Brain microvascular endothelial cell (primary cell): ENCODE data around the gene SMAD5.

Experiments used
- DNase-seq: peaks from one replicate; pipeline ENCODE4 v3.0.0-alpha.2; 2020
- H3K27ac ChIP-seq: fragments of 250-450 bp; sonication (Bioruptor Pico); 2 replicates; pipeline ENCODE4 v1.5.1; 2020; ENCODE audit warnings: mild to moderate bottlenecking, moderate library complexity
- H3K27me3 ChIP-seq: fragments of 250-450 bp; sonication (Bioruptor Pico); replicated peaks from 2 replicates; pipeline ENCODE4 v1.5.1; 2020; ENCODE audit warnings: mild to moderate bottlenecking
- H3K36me3 ChIP-seq: fragments of 250-450 bp; sonication (Bioruptor Pico); replicated peaks from 2 replicates; pipeline ENCODE4 v1.5.1; 2020; ENCODE audit warnings: mild to moderate bottlenecking
- H3K4me3 ChIP-seq: 2 replicates; pipeline ENCODE4 v1.5.1; 2011; ENCODE audit warnings: low read depth, mild to moderate bottlenecking, control low read depth, low read length, moderate library complexity
- CTCF ChIP-seq: IDR thresholded peaks from 2 replicates; pipeline ENCODE4 v1.5.1; 2011; ENCODE audit warnings: low read depth, mild to moderate bottlenecking, moderate library complexity, low read length, control low read depth, inconsistent platforms; ENCODE audit errors: missing control alignments
- in situ Hi-C: cut with HindIII; loops from 2 replicates; pipeline ENCODE4 v1.10.0; 2017; ENCODE audit warnings: low sequenced_read_pairs, low pct_ligation_motif_present

Gene SMAD5

GRCh38 chr5:136137497-136138220 lies 5.0 kb downstream of the SMAD5 start:
- Histone ChIP-seq H3K36me3 (no peaks in the 10 kb centered on the region), H3K4me3 (no peak overlapping the region), H3K27ac (no peak overlapping the region), H3K27me3 (no peaks in the 10 kb centered on the region)
- no peak for DNase-seq
- in situ Hi-C loops = no loop called here
- TF ChIP-seq CTCF = no peak

- no peak overlapping the region for H3K4me3 ChIP-seq
- H3K27me3 ChIP-seq = no peaks in the 10 kb centered on the region
- H3K27ac ChIP-seq = no peak overlapping the region
- no peaks in the 10 kb centered on the region for H3K36me3 ChIP-seq
- no peak for TF ChIP-seq CTCF
- no peak for DNase-seq
- in situ Hi-C loops = no loop called here
These were observed 8.9 kb downstream of the SMAD5 start for GRCh38 chr5:136141561-136141960.

GRCh38 chr5:136143312-136143711 lies 10.7 kb downstream of the SMAD5 start:
- H3K27me3 ChIP-seq = no peaks in the 10 kb centered on the region
- H3K27ac ChIP-seq = no peak overlapping the region
- in situ Hi-C loops = no loop called here
- no peak for TF ChIP-seq CTCF
- no peaks in the 10 kb centered on the region for H3K36me3 ChIP-seq
- DNase-seq = no peak
- no peak overlapping the region for H3K4me3 ChIP-seq

GRCh38 chr5:136143763-136144162 lies 11.1 kb downstream of the SMAD5 start:
- H3K36me3 ChIP-seq = no peaks in the 10 kb centered on the region
- H3K27ac ChIP-seq = no peak overlapping the region
- H3K4me3 ChIP-seq = no peak overlapping the region
- in situ Hi-C loops = no loop called here
- no peak for TF ChIP-seq CTCF
- H3K27me3 ChIP-seq = no peaks in the 10 kb centered on the region
- DNase-seq = no peak

- DNase-seq = no peak
- Histone ChIP-seq H3K4me3 (no peak overlapping the region), H3K27ac (no peak overlapping the region), H3K27me3 (no peaks in the 10 kb centered on the region), H3K36me3 (no peaks in the 10 kb centered on the region)
- TF ChIP-seq CTCF = no peak
- in situ Hi-C loops = no loop called here
These were observed 12.4 kb downstream of the SMAD5 start for GRCh38 chr5:136145030-136145429.

- H3K27ac ChIP-seq = no peak overlapping the region
- no peaks in the 10 kb centered on the region for H3K27me3 ChIP-seq
- H3K4me3 ChIP-seq = no peak overlapping the region
- in situ Hi-C loops = no loop called here
- DNase-seq = no peak
- no peaks in the 10 kb centered on the region for H3K36me3 ChIP-seq
- TF ChIP-seq CTCF = no peak
These were observed 13.6 kb downstream of the SMAD5 start for GRCh38 chr5:136146201-136146600.
